Activated CD8-positive, alpha-beta T cell treated with anti-CD3 and anti-CD28 coated beads, Interleukin-2, amount 10 ng/mL, durations not matched to agents 7 days and 5 days (primary cell): ENCODE measurements around the gene SH3RF3. TPM values are rescaled to one million over a fixed set of nuclear protein-coding genes. Genes with fewer than 3 reads are reported as not detected.

Source experiments
- ATAC-seq: fragments of 150-1000 bp; cut with Tn5 transposase; one replicate; pipeline ENCODE4 v1.10.0; 2021; ENCODE audit warnings: moderate library complexity
- CTCF ChIA-PET: fragments of 350-600 bp; sonication (Branson Sonifier 250); formaldehyde crosslinking; loops from one replicate; lab custom pipeline; 2021; ENCODE audit warnings: antibody characterized with exemption; lab: Charles Lee
- POLR2A ChIA-PET: fragments of 350-600 bp; sonication (Branson Sonifier 250); formaldehyde crosslinking; loops from one replicate; lab custom pipeline; 2021; ENCODE audit warnings: antibody characterized with exemption; lab: Charles Lee
- DNase-seq: peaks from one replicate; pipeline ENCODE4 v3.0.0-alpha.2; 2020
- H3K27ac Mint-ChIP-seq: one replicate; pipeline ENCODE4 v1.8.0; 2021; ENCODE audit warnings: mild to moderate bottlenecking, mixed read lengths
- H3K27me3 Mint-ChIP-seq: one replicate; pipeline ENCODE4 v1.8.0; 2021; ENCODE audit warnings: low read depth, mixed read lengths
- H3K36me3 Mint-ChIP-seq: one replicate; pipeline ENCODE4 v1.8.0; 2021; ENCODE audit warnings: low read depth, mixed read lengths
- H3K4me1 Mint-ChIP-seq: one replicate; pipeline ENCODE4 v1.8.0; 2021; ENCODE audit warnings: low read depth, mixed read lengths
- H3K4me3 Mint-ChIP-seq: one replicate; pipeline ENCODE4 v1.8.0; 2021; ENCODE audit warnings: mild to moderate bottlenecking, mixed read lengths
- H3K9me3 Mint-ChIP-seq: one replicate; pipeline ENCODE4 v1.8.0; 2022; ENCODE audit warnings: mixed read lengths; ENCODE audit not compliant: insufficient read depth
- total RNA-seq, 2 experiments: library from RNA; stranded (reverse); gene quantifications; one replicate each; pipeline ENCODE4 v1.2.3, GENCODE V29; 2021

Gene SH3RF3
- total RNA-seq, 2 experiments from 2014 or later = 0.10 TPM; not detected in 1

DNA sequence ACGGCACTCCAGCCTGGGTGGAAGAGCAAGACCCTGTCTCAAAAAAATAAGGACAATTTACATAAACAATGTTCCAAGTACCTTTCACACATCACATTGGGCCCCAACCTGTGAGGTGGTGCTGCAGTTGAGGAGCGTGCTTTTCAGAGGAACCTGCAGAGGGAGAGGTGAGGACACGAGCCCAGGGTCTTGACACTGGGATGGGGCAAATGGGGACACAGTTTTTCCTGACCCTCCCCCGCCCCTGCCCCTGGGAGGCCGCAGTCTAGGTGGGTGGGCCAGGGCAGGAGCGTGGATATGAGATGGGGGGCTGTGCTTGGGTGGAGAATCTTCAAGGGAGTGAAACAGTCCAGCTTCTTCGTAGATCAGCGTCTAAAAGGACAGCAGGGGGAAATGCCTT lies 371.9 kb downstream of the SH3RF3 start:
- CTCF ChIA-PET = interaction anchor here (2.3 kb wide), 1 partner anchor 9 kb away, joined by 12 read pairs; no protein-coding TSS in a partner anchor

DNA sequence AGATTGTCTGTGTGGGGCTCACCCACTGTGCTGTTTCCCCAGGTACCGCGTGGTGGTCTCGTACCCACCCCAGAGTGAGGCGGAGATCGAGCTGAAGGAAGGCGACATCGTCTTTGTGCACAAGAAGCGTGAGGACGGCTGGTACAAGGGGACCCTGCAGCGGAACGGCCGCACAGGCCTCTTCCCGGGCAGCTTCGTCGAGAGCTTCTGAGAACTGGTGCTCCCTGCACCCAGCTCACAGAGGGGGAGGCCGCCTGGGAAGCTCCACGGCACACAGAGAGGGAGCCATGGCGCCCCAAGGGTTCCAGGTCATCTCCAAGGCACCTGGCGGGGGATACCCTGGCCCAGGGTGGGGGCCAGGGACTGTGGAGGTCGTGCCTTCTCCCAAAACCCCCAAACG lies 372.5 kb downstream of the SH3RF3 start:
- DNase-seq (no peak), ATAC-seq (no peak)
- Mint-ChIP-seq H3K9me3 (no peaks in the 10 kb centered on the region), H3K36me3 (no peaks in the 10 kb centered on the region), H3K27me3 (no peaks in the 10 kb centered on the region), H3K4me3 (no peak overlapping the region), H3K4me1 (no peaks in the 10 kb centered on the region), H3K27ac (no peak overlapping the region)
- ChIA-PET POLR2A (no interaction called here), CTCF (interaction anchor here (2.3 kb wide), 1 partner anchor 9 kb away, joined by 12 read pairs; no protein-coding TSS in a partner anchor)

More for the DNA sequence above, 371.9 kb downstream of the SH3RF3 start:
- DNase-seq = no peak
- H3K4me1 Mint-ChIP-seq = no peaks in the 10 kb centered on the region
- H3K27ac Mint-ChIP-seq = no peak overlapping the region
- no peaks in the 10 kb centered on the region for H3K9me3 Mint-ChIP-seq
- no peak for ATAC-seq
- H3K36me3 Mint-ChIP-seq = no peaks in the 10 kb centered on the region
- H3K4me3 Mint-ChIP-seq = no peak overlapping the region
- no peaks in the 10 kb centered on the region for H3K27me3 Mint-ChIP-seq
- POLR2A ChIA-PET = no interaction called here

DNA sequence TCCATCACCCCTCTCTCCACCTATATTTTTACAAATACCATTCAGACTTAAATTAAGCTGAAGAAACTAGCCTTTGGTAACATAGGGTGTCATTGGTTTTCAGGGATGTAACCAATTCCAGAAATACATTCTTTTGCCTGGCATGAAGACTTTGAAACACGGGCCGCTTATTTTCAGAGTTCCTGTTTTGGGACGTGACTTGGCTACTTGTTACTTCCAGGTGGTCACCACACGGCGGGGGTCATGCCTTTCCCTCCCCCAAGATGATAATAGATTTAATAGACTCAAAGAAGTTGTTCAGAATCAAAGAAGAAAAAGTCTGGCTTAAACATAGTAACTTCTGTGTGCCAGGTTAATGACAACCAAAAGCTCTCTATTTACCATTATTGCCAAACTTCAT lies 374.2 kb downstream of the SH3RF3 start:
- Mint-ChIP-seq H3K27me3 (no peaks in the 10 kb centered on the region), H3K27ac (no peak overlapping the region), H3K36me3 (no peaks in the 10 kb centered on the region), H3K4me1 (no peaks in the 10 kb centered on the region), H3K4me3 (no peak overlapping the region), H3K9me3 (no peaks in the 10 kb centered on the region)
- DNase-seq (no peak), ATAC-seq (no peak)
- POLR2A ChIA-PET = no interaction called here
- CTCF ChIA-PET = no interaction called here

DNA sequence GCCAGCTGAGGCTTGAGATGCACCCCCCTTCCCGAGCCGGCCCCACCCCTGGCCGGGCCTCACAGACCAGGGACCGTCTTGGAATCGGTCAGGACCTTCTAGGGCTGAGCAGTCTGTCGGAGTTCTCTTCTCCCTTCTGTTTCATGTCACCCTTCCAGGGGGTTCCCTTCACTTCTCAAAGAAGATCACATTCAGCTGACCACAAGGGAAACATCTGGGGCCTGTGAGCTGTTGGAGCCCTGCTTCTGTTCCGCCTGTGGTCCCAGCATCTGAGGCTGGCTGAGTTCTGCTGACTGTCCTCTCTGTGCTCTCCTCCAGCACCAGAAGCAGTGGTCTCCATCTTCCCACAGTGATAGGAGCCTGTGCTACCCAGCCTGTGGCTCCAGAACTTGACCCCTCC lies 378.2 kb downstream of the SH3RF3 start:
- DNase-seq = no peak
- peaks cover under 1% of the 10 kb centered on the region for H3K27me3 Mint-ChIP-seq
- CTCF ChIA-PET = no interaction called here
- POLR2A ChIA-PET = no interaction called here
- H3K4me3 Mint-ChIP-seq = no peak overlapping the region
- H3K27ac Mint-ChIP-seq = no peak overlapping the region
- no peaks in the 10 kb centered on the region for H3K9me3 Mint-ChIP-seq
- no peaks in the 10 kb centered on the region for H3K36me3 Mint-ChIP-seq
- no peak for ATAC-seq
- H3K4me1 Mint-ChIP-seq = no peaks in the 10 kb centered on the region

DNA sequence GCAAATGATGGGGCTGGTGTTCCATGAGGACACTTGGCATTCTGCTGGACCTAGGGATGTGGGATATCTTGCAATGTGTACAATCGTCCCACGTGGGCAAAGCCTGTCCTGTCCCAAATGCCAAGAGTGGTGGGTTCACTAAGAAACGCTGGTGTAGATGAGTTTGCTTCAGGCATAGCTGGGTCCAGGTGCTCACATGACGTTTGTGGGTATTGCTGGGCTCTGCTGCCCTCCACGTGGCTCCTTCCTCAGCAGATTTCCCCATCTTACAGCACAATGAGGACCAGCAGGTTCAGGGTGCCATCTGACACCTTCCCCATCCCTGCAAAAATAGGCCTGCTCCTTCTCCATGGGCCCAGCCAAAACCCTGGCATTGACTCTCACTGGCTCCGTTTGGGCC lies 378.8 kb downstream of the SH3RF3 start:
- H3K9me3 Mint-ChIP-seq = no peaks in the 10 kb centered on the region
- H3K4me3 Mint-ChIP-seq = no peak overlapping the region
- no peak overlapping the region for H3K27ac Mint-ChIP-seq
- DNase-seq = no peak
- no peaks in the 10 kb centered on the region for H3K36me3 Mint-ChIP-seq
- POLR2A ChIA-PET = no interaction called here
- no peak for ATAC-seq
- no peaks in the 10 kb centered on the region for H3K4me1 Mint-ChIP-seq
- peaks cover 2% of the 10 kb centered on the region for H3K27me3 Mint-ChIP-seq
- CTCF ChIA-PET = no interaction called here

DNA sequence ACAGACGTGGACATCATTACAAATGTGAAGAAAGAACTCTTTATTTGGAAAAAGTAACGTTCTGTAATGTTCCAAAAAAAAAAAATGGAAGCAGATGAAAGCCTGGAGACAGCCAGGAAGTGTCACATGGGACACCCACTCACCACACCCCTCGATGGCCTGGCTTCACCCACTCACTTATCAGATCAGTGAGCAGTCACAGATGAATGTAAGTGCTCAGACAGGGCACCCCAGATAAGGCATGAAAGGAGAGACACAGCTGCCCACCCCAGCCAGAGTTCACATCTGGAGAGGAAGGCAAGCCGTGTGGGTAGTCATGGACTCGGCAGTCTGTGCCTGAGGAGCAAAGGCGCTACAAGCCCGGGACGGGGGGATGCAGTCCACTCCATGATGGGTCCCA lies 379.6 kb downstream of the SH3RF3 start:
- peaks cover 5% of the 10 kb centered on the region for H3K4me1 Mint-ChIP-seq
- no peak for DNase-seq
- no peak for ATAC-seq
- no peaks in the 10 kb centered on the region for H3K36me3 Mint-ChIP-seq
- no peaks in the 10 kb centered on the region for H3K9me3 Mint-ChIP-seq
- H3K27ac Mint-ChIP-seq = no peak overlapping the region
- CTCF ChIA-PET = interaction anchor here (1.9 kb wide), 1 partner anchor 477 kb away, joined by 6 read pairs; no protein-coding TSS in a partner anchor
- peaks cover 2% of the 10 kb centered on the region for H3K27me3 Mint-ChIP-seq
- POLR2A ChIA-PET = no interaction called here
- no peak overlapping the region for H3K4me3 Mint-ChIP-seq

DNA sequence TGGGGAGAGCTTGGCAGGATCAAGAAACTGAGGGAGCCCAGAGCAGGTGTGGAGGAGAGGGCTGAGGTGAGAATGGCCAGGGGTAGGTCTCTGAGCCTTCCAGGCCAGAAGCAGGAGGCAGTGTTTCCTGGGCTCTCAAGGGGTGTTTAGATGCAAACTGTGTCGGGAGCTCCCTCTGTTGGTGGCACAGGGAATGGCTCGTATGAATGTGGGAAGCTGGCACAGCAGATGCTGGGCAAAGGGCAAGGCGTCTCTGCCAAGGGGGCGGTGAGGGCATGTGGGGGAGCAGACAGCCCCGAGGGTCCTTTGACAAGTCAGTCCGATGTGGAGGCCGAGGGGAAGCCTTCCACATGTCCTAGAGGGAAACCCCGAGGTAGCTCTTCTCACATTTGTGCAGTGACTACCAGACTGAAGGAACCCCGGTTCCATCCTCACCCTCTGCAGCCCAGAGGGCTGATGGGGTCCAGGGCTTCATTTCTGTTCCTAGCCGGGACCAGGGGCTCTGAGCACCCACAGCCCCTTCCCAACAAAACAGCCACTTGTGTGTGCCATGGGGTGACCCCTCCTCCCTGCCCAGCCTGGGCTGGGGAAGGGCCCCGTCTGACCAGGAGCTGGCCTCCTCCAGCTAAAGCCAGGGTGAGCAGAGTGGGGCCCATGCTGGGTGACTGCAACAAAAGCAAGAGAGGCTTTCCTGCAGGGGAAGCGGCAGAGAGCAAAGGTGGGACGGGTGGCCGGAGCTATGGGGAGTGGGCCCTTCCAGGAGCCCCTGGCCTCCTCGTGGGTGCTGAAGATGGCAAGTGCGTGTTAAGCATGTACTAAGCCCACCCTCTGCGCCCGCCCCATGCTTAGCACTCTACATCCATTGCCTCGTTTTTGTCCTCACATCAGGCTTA lies 381.4 kb downstream of the SH3RF3 start:
- Mint-ChIP-seq H3K9me3 (no peaks in the 10 kb centered on the region), H3K4me3 (no peak overlapping the region), H3K27ac (no peak overlapping the region), H3K27me3 (peaks cover 2% of the 10 kb centered on the region), H3K4me1 (peaks cover 9% of the 10 kb centered on the region), H3K36me3 (no peaks in the 10 kb centered on the region)
- DNase-seq = peak; percentile 81
- ATAC-seq = peak; percentile 78
- CTCF ChIA-PET = interaction anchor here (0.6 to 2.8 kb wide), 42 partner anchors 10 to 657 kb away, joined by 3 to 22 read pairs (median 4); partner anchors contain the start of genes EDAR and SH3RF3
- POLR2A ChIA-PET = no interaction called here

DNA sequence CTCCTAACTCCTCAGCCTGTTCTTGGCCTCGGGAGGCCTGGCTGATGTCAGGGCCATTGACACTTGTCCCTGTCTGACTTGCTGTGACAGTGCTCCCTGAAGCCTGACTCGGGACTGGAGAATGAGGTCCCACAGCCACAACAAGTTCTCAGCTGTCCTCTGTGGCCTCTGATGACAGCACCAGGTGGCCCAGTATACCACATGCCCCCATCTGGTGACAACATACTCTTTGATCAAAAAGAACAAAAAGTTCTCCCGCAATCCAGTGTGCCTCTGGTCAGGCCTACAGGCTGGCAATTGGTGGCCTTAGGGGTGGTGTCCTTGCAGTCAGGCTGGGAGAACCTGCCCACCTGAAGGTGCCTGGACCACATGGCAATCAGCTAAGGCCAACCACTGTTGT lies 382.2 kb downstream of the SH3RF3 start:
- H3K36me3 Mint-ChIP-seq = no peaks in the 10 kb centered on the region
- ATAC-seq (no peak), DNase-seq (no peak)
- no peak overlapping the region for H3K4me3 Mint-ChIP-seq
- H3K9me3 Mint-ChIP-seq = no peaks in the 10 kb centered on the region
- ChIA-PET CTCF (interaction anchor here (0.9 to 2.8 kb wide), 9 partner anchors 11 to 657 kb away, joined by 3 to 22 read pairs (median 7); partner anchors contain the start of gene EDAR), POLR2A (no interaction called here)
- H3K4me1 Mint-ChIP-seq = peaks cover 9% of the 10 kb centered on the region
- H3K27me3 Mint-ChIP-seq = peaks cover 2% of the 10 kb centered on the region
- H3K27ac Mint-ChIP-seq = no peak overlapping the region

DNA sequence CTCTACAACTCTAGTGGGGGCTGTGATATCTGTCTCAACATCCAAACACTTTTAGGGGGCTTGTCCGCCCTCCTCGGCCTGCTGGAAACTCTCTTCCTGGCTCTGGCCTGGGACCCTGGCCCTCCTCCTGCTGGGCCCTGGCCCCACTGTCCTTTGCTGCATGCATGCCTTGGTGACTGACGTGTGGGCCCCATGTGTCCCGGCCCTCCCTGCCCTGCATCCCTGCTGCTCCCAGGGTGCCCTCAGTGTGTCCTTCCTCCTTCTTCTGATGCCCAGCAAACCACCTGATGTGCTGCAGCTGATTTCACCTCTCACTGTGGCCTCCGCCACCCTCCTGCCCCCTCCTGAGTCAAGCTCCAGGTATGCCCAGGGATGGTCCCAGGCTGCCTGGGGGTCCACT lies 383.1 kb downstream of the SH3RF3 start:
- ChIA-PET POLR2A (no interaction called here), CTCF (no interaction called here)
- ATAC-seq = no peak
- peaks cover 9% of the 10 kb centered on the region for H3K4me1 Mint-ChIP-seq
- peaks cover 2% of the 10 kb centered on the region for H3K27me3 Mint-ChIP-seq
- no peak for DNase-seq
- no peaks in the 10 kb centered on the region for H3K9me3 Mint-ChIP-seq
- no peak overlapping the region for H3K4me3 Mint-ChIP-seq
- no peaks in the 10 kb centered on the region for H3K36me3 Mint-ChIP-seq
- H3K27ac Mint-ChIP-seq = no peak overlapping the region

DNA sequence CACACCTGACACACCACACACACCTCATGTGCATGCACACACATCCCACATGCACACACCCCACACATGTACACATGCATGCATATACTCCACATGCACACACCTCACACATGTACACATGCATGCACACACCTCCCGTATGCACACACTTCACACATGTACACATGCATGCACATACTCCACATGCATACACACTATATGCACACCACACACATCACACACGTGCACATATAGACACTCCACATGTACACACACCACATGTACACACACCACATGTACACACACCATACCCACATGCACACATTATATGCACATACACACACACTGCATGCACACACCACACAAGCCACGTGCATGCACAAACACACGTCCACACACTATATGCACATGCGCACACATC lies 384.2 kb downstream of the SH3RF3 start:
- Mint-ChIP-seq H3K27ac (no peak overlapping the region), H3K27me3 (peaks cover 2% of the 10 kb centered on the region), H3K9me3 (no peaks in the 10 kb centered on the region), H3K36me3 (no peaks in the 10 kb centered on the region), H3K4me3 (no peak overlapping the region), H3K4me1 (peaks cover 9% of the 10 kb centered on the region)
- POLR2A ChIA-PET = no interaction called here
- DNase-seq (no peak), ATAC-seq (no peak)
- CTCF ChIA-PET = no interaction called here

DNA sequence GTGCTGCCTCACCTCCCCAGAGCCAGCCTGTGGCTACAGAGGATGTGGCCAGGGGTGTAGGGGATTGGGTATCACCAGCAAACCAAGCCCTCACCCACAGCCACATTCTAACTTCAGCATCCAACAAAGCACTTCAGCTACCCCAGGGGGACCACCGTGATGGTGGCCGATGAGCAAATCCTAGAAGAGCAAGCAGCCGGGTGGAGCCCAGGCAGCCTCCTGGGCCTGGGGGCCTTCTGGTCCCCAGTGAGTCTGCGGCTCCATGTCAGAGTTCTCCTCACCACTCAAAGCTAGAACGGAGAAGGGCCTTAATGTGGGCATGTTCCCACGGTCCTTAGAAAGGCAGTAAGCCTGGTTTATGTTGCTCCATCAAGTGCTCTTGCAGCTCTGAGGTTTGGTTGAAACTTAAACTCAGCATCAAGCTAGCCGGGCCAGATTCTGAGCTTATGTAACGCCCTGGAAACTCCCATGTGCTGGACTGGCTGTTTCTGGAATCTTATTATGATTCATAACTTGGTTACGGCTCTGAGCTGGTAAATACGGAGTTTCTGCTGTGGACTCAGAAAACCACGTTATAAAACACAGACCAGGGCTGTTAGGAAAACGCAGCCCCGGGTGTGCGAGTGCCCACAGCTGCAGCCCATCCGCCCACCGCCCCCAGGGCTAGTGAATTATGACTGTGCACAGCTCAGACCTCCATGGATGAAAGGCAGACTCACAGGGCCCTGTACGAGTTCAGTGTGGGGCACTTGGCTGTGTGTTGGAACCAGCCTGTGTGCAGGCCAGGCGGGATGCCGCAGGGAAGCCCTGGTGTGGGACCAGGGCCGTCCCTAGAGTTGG lies 385.0 kb downstream of the SH3RF3 start:
- Mint-ChIP-seq H3K36me3 (no peaks in the 10 kb centered on the region), H3K9me3 (no peaks in the 10 kb centered on the region), H3K4me3 (no peak overlapping the region), H3K4me1 (peaks cover 9% of the 10 kb centered on the region), H3K27ac (no peak overlapping the region), H3K27me3 (peaks cover 2% of the 10 kb centered on the region)
- ChIA-PET POLR2A (no interaction called here), CTCF (interaction anchor here (0.6 kb wide), 1 partner anchor 440 kb away, joined by 3 read pairs; no protein-coding TSS in a partner anchor)
- DNase-seq (peak; percentile 28), ATAC-seq (peak; percentile 16)

DNA sequence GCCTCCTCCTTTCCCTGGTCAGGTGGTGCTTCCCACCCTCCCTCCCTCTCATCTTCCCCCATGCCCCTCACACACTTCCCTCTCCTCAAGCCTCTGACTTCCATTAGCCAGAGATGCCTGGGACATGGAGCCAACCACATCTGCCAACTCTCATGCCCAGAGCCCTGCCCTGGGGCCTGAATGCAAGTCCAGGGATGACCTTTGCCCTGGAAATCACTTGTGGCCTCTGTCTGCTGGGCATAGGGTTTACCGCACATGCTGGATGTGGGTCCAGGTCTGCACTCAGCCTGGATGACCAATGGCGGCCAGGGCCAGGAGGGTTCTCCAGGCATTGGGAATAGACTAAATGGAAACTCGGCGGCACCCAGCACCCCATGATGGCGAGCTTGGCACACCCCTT lies 385.9 kb downstream of the SH3RF3 start:
- no peaks in the 10 kb centered on the region for H3K36me3 Mint-ChIP-seq
- peaks cover 2% of the 10 kb centered on the region for H3K27me3 Mint-ChIP-seq
- ATAC-seq = no peak
- ChIA-PET CTCF (no interaction called here), POLR2A (no interaction called here)
- H3K9me3 Mint-ChIP-seq = no peaks in the 10 kb centered on the region
- no peak overlapping the region for H3K27ac Mint-ChIP-seq
- DNase-seq = no peak
- H3K4me3 Mint-ChIP-seq = no peak overlapping the region
- peaks cover 9% of the 10 kb centered on the region for H3K4me1 Mint-ChIP-seq
